ENCODE data around the gene NME3.

DNA sequence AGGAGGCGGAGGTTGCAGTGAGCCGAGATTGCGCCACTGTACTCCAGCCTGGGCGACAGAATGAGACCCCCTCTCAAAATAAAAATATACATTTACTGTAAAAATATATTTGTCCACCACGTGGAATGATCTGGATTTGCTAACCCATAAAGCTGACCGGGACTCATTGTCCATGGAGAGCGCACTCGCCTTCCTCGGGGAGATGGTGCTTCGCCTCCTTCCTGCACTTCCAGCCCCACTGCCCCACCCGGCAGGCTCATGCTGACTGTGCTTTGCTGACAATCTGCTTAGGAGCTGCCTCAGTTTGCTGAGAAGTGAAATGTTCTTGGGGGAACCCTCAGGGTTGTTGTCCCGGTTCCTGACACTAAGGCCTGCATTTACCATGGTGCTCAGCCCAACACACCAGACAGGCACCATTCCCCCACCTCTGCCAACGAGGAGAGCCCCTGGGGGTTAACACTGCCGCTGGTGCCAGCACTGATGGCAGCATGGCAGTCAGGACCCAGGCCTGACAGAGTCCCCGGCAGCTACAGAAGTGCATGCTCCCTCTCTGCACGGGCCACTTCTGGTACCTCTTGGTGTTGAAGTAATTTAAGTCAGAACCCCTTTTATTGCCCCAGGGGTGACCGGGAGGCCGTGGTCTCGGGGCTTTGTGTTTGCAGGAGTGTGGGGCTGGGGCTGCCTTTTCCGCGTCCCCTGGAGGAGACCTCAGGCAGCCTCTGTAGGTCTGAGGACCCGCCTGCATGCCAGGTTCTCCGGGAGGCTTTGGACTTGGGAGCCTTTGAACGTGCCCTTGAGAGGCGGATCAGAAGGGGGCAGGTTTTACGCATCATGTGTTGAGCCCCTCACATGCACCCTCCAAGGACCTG lies 13.9 kb upstream of the NME3 start:
- TF ChIP-seq, protein P1, sequence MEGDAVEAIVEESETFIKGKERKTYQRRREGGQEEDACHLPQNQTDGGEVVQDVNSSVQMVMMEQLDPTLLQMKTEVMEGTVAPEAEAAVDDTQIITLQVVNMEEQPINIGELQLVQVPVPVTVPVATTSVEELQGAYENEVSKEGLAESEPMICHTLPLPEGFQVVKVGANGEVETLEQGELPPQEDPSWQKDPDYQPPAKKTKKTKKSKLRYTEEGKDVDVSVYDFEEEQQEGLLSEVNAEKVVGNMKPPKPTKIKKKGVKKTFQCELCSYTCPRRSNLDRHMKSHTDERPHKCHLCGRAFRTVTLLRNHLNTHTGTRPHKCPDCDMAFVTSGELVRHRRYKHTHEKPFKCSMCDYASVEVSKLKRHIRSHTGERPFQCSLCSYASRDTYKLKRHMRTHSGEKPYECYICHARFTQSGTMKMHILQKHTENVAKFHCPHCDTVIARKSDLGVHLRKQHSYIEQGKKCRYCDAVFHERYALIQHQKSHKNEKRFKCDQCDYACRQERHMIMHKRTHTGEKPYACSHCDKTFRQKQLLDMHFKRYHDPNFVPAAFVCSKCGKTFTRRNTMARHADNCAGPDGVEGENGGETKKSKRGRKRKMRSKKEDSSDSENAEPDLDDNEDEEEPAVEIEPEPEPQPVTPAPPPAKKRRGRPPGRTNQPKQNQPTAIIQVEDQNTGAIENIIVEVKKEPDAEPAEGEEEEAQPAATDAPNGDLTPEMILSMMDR (IDR thresholded peaks at IDR 0.05; ENCODE audit: extremely low read depth in 1 of 2, insufficient read depth in 1 of 2, low read depth in 1 of 2, low read length in 2 of 2) = no peak
- no peak for TF ChIP-seq POLR2AphosphoS5 (IDR thresholded peaks at IDR 0.05; ENCODE audit: insufficient read depth, low read depth, low read length)
- TF ChIP-seq POLR2A (IDR thresholded peaks at IDR 0.05; ENCODE audit: low read depth, low read length) = no peak
- no peak for TF ChIP-seq EZH2 (IDR thresholded peaks at IDR 0.05; ENCODE audit: borderline replicate concordance, low read depth, low read length, severe bottlenecking)

Measured in endothelial cell of umbilical vein (primary cell).